ENCODE data around the gene HADHB.

The HADHB gene

DNA sequence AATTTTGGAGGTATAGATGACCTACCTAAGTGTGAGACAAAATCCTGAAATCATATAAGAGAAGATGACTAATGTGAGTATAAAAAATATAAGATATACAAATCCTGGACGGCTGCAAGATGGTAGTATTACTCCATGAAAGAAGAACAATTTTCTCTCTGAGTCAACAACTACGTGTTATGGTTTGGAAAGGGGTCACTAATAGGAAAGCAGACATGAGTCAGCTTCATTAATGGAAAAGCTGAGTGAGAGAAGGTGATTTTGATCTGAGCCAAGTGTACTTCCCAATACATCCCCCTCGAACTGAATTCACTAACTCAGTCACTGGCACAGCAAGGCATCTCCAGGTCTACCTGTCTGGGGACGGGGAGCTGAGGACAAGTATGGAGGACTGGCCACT, 81.1 kb downstream of the HADHB start:
- TF ChIP-seq POLR2AphosphoS5 (IDR thresholded peaks at IDR 0.05; ENCODE audit: low read depth, low read length) (no peak), TAF1 (IDR thresholded peaks at IDR 0.05; ENCODE audit: borderline replicate concordance, insufficient read depth, low read length) (no peak)

- TF ChIP-seq POLR2AphosphoS5 (IDR thresholded peaks at IDR 0.05; ENCODE audit: low read depth, low read length) (no peak), TAF1 (IDR thresholded peaks at IDR 0.05; ENCODE audit: borderline replicate concordance, insufficient read depth, low read length) (no peak), SIN3A (IDR thresholded peaks at IDR 0.05; ENCODE audit: borderline replicate concordance, insufficient read depth, low read length) (no peak), FOXP2 (optimal IDR thresholded peaks at IDR 0.05; ENCODE audit: borderline replicate concordance, extremely low read depth, extremely low read length, insufficient read depth) (no peak)
- TF ChIP-seq, protein P1, sequence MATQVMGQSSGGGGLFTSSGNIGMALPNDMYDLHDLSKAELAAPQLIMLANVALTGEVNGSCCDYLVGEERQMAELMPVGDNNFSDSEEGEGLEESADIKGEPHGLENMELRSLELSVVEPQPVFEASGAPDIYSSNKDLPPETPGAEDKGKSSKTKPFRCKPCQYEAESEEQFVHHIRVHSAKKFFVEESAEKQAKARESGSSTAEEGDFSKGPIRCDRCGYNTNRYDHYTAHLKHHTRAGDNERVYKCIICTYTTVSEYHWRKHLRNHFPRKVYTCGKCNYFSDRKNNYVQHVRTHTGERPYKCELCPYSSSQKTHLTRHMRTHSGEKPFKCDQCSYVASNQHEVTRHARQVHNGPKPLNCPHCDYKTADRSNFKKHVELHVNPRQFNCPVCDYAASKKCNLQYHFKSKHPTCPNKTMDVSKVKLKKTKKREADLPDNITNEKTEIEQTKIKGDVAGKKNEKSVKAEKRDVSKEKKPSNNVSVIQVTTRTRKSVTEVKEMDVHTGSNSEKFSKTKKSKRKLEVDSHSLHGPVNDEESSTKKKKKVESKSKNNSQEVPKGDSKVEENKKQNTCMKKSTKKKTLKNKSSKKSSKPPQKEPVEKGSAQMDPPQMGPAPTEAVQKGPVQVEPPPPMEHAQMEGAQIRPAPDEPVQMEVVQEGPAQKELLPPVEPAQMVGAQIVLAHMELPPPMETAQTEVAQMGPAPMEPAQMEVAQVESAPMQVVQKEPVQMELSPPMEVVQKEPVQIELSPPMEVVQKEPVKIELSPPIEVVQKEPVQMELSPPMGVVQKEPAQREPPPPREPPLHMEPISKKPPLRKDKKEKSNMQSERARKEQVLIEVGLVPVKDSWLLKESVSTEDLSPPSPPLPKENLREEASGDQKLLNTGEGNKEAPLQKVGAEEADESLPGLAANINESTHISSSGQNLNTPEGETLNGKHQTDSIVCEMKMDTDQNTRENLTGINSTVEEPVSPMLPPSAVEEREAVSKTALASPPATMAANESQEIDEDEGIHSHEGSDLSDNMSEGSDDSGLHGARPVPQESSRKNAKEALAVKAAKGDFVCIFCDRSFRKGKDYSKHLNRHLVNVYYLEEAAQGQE (IDR thresholded peaks at IDR 0.05; ENCODE audit: insufficient read depth in 1 of 2, low read depth in 2 of 2, low read length in 2 of 2): no peak
Measured at GRCh38 chr2:26326514-26326913, 81.8 kb downstream of the HADHB start.

GRCh38 chr2:26327291-26328272, 82.8 kb downstream of the HADHB start:
- TF ChIP-seq FOXP2 (optimal IDR thresholded peaks at IDR 0.05; ENCODE audit: borderline replicate concordance, extremely low read depth, extremely low read length, insufficient read depth): no peak
- TF ChIP-seq, protein P1 (IDR thresholded peaks at IDR 0.05; ENCODE audit: insufficient read depth in 1 of 2, low read depth in 2 of 2, low read length in 2 of 2): no peak
- TF ChIP-seq SIN3A (IDR thresholded peaks at IDR 0.05; ENCODE audit: borderline replicate concordance, insufficient read depth, low read length): no peak
- TF ChIP-seq POLR2AphosphoS5 (IDR thresholded peaks at IDR 0.05; ENCODE audit: low read depth, low read length): no peak
- no peak for TF ChIP-seq TAF1 (IDR thresholded peaks at IDR 0.05; ENCODE audit: borderline replicate concordance, insufficient read depth, low read length)

DNA sequence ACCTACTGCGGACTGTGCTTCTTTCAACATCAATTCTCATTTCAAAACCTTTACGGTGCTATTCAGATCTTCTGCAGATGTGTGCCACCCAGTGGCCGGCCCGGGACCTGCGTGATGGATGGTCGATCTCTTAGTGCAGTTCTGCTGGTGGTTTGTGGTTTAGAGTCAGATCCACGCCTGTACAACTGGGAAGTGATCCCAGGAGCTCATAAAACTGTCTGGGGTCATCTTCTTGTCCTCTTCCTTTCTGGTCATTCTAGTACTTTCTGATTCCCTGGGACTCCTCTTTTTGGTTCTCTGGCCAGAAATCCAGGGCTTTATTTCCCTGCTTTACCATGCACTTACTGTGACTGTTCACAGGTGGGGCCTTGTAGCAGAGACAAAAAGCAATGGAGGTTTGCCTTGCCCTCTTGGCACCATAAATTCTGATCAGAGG, 85.4 kb downstream of the HADHB start:
- TF ChIP-seq TAF1 (IDR thresholded peaks at IDR 0.05; ENCODE audit: borderline replicate concordance, insufficient read depth, low read length): peak; percentile 30; the same call in 1 of the 2 replicates
- TF ChIP-seq, protein P1 (IDR thresholded peaks at IDR 0.05; ENCODE audit: insufficient read depth in 1 of 2, low read depth in 2 of 2, low read length in 2 of 2): no peak
- TF ChIP-seq SIN3A (IDR thresholded peaks at IDR 0.05; ENCODE audit: borderline replicate concordance, insufficient read depth, low read length): no peak
- no peak for TF ChIP-seq POLR2AphosphoS5 (IDR thresholded peaks at IDR 0.05; ENCODE audit: low read depth, low read length)
- no peak for TF ChIP-seq FOXP2 (optimal IDR thresholded peaks at IDR 0.05; ENCODE audit: borderline replicate concordance, extremely low read depth, extremely low read length, insufficient read depth)

GRCh38 chr2:26330604-26331003, 85.9 kb downstream of the HADHB start:
- TF ChIP-seq FOXP2 (optimal IDR thresholded peaks at IDR 0.05; ENCODE audit: borderline replicate concordance, extremely low read depth, extremely low read length, insufficient read depth) (no peak), TAF1 (IDR thresholded peaks at IDR 0.05; ENCODE audit: borderline replicate concordance, insufficient read depth, low read length) (no peak), SIN3A (IDR thresholded peaks at IDR 0.05; ENCODE audit: borderline replicate concordance, insufficient read depth, low read length) (no peak), POLR2AphosphoS5 (IDR thresholded peaks at IDR 0.05; ENCODE audit: low read depth, low read length) (no peak)
- TF ChIP-seq, protein P1 (IDR thresholded peaks at IDR 0.05; ENCODE audit: insufficient read depth in 1 of 2, low read depth in 2 of 2, low read length in 2 of 2): no peak
